ENCODE measurements around the gene TSC2. TPM values are rescaled to one million over a fixed set of nuclear protein-coding genes. Genes with fewer than 3 reads are reported as not detected.

TSC2 gene
- total and polyA plus RNA-seq, 9 of the 15 experiments (the other 6 are each of a cell fraction or from before 2014, with no cell fraction given): 1.3 to 68.1 (median 16.6) TPM

GRCh38 chr16:2009791-2010510 is 37.8 kb upstream of the TSC2 start, which contains the start of gene ZNF598 (continued):
- TF ChIP-seq IRF1 (CRISPR knock-in tag; IDR thresholded peaks at IDR 0.05; ENCODE audit: borderline replicate concordance) (no peak), ELF2 (CRISPR knock-in tag; IDR thresholded peaks at IDR 0.05) (peak; percentile 83), GATAD2B (IDR thresholded peaks at IDR 0.05; ENCODE audit: borderline replicate concordance) (peak; percentile 76), PKNOX1 (IDR thresholded peaks at IDR 0.05) (peak; percentile 26; the same call in 1 of the 2 replicates), PML (IDR thresholded peaks at IDR 0.05; ENCODE audit: low read length) (peak; percentile 78), ZSCAN32 (CRISPR knock-in tag; IDR thresholded peaks at IDR 0.05) (no peak), POLR2B (IDR thresholded peaks at IDR 0.05; ENCODE audit: low read depth, partially characterized antibody) (peak; percentile 89), ATF1 (CRISPR knock-in tag; IDR thresholded peaks at IDR 0.05) (no peak), ATF1 (tag; IDR thresholded peaks at IDR 0.05) (peak; percentile 94), GABPB1 (CRISPR knock-in tag; IDR thresholded peaks at IDR 0.05) (peak; percentile 90), ZNF609 (CRISPR knock-in tag; IDR thresholded peaks at IDR 0.05; ENCODE audit: borderline replicate concordance) (no peak), MXD1 (CRISPR knock-in tag; IDR thresholded peaks at IDR 0.05; ENCODE audit: borderline replicate concordance, poor library complexity, severe bottlenecking) (peak; percentile 79), BRD9 (IDR thresholded peaks at IDR 0.05; ENCODE audit: low read depth, partially characterized antibody) (no peak), NUFIP1 (IDR thresholded peaks at IDR 0.05; ENCODE audit: partially characterized antibody) (no peak), SPI1 (IDR thresholded peaks at IDR 0.05; ENCODE audit: borderline replicate concordance, low read depth, low read length) (peak; percentile 68; the same call in 1 of the 2 replicates), CLOCK (CRISPR knock-in tag; IDR thresholded peaks at IDR 0.05; ENCODE audit: borderline replicate concordance) (no peak), ZNF184 (CRISPR knock-in tag; IDR thresholded peaks at IDR 0.05) (no peak), CBFB (CRISPR knock-in tag; IDR thresholded peaks at IDR 0.05) (0 out of 2 replicates have a peak, but pooled peaks have one; percentile 45), ZNF57 (CRISPR knock-in tag; IDR thresholded peaks at IDR 0.05) (no peak)

All from K562 (cell line).